HG03439 (cell line): ENCODE results near the gene P2RY11.
A peak's percentile ranks its signal among the peaks of the same experiment; 100 is the strongest.

Experiments
- ATAC-seq: cut with Tn5 transposase; IDR thresholded peaks from one replicate; pipeline ENCODE4 v1.9.1; 2021; ENCODE audit warnings: mild to moderate bottlenecking, moderate library complexity; ENCODE audit not compliant: unreplicated experiment

The P2RY11 gene

GRCh38 chr19:10092648-10093294, 18.7 kb upstream of the P2RY11 start:
- ATAC-seq, result no peak

GRCh38 chr19:10093295-10094186, 18.0 kb upstream of the P2RY11 start:
- no peak for ATAC-seq

GRCh38 chr19:10095622-10095947, 15.9 kb upstream of the P2RY11 start:
- ATAC-seq, result no peak

GRCh38 chr19:10095948-10096614, 15.4 kb upstream of the P2RY11 start:
- peak; percentile 76 for ATAC-seq

GRCh38 chr19:10096615-10096963, 14.9 kb upstream of the P2RY11 start:
- ATAC-seq, result no peak

GRCh38 chr19:10100163-10100785, 11.2 kb upstream of the P2RY11 start:
- no peak for ATAC-seq

- peak; percentile 31 for ATAC-seq
Observed at GRCh38 chr19:10102787-10103236, 8.7 kb upstream of the P2RY11 start.

- ATAC-seq, result no peak
Observed at GRCh38 chr19:10104130-10104513, 7.4 kb upstream of the P2RY11 start.

- peak; percentile 35 for ATAC-seq
Observed at GRCh38 chr19:10104665-10105508, 6.6 kb upstream of the P2RY11 start.

GRCh38 chr19:10105509-10106099, 5.9 kb upstream of the P2RY11 start:
- peak; percentile 19 for ATAC-seq

GRCh38 chr19:10106100-10106936, 5.2 kb upstream of the P2RY11 start, which contains the start of gene PPAN:
Gene PPAN (plus strand): TSS chr19:10106362. CDS start chr19:10106395, 33 bp downstream.
- ATAC-seq, result peak; percentile 57

GRCh38 chr19:10107254-10107653, 4.2 kb upstream of the P2RY11 start:
- ATAC-seq, result no peak

GRCh38 chr19:10107817-10108367, 3.6 kb upstream of the P2RY11 start:
- no peak for ATAC-seq

- no peak for ATAC-seq
Observed at GRCh38 chr19:10109528-10109927, 2.0 kb upstream of the P2RY11 start.

- ATAC-seq, result no peak
Observed at GRCh38 chr19:10110076-10110971, 1.2 kb upstream of the P2RY11 start.

GRCh38 chr19:10110972-10111317, 548 bp upstream of the P2RY11 start:
- ATAC-seq, result no peak

- no peak for ATAC-seq
Observed at GRCh38 chr19:10112037-10112761, 706 bp downstream of the P2RY11 start.
